Thyroid gland (tissue), 4 donors: Measurements from ENCODE around the gene CACNA1E. TPM values are rescaled to one million over a fixed set of nuclear protein-coding genes. Genes with fewer than 3 reads are reported as not detected.
A peak's percentile ranks its signal among the peaks of the same experiment; 100 is the strongest.

Experiments
- DNase-seq, 2 donors: peaks; one replicate each; pipeline ENCODE4 v3.0.0-alpha.2; 2019
- H3K27ac ChIP-seq, 3 donors: fragments of 200-600 bp; sonication (generic); 1 replicate in 2 of 3; 2 replicates in 1 of 3; pipeline ENCODE4 v1.5.1; 2016 to 2019; ENCODE audit warnings: mild to moderate bottlenecking in 1 of 3, moderate library complexity in 1 of 3
- H3K27me3 ChIP-seq: fragments of 200-600 bp; sonication (generic); one replicate; pipeline ENCODE4 v1.5.1; 2019
- H3K36me3 ChIP-seq, 2 donors: fragments of 200-600 bp; sonication (generic); one replicate each; pipeline ENCODE4 v1.5.1; 2016 to 2019
- H3K4me1 ChIP-seq, 2 donors: fragments of 200-600 bp; sonication (generic); one replicate each; pipeline ENCODE4 v1.5.1; 2017 to 2019
- H3K4me3 ChIP-seq, 3 donors: fragments of 200-600 bp; sonication (generic); replicated peaks in 1 of 3; 1 replicate in 2 of 3; 2 replicates in 1 of 3; pipeline ENCODE4 v1.5.1; 2016; ENCODE audit warnings: mild to moderate bottlenecking in 1 of 3
- H3K9me3 ChIP-seq: fragments of 200-600 bp; sonication (generic); one replicate; pipeline ENCODE4 v1.5.1; 2017
- CTCF ChIP-seq, 6 experiments: fragments of 200-600 bp in 3 of 6; fragments of 450-650 bp in 3 of 6; sonication (generic) in 3 of 6; IDR thresholded peaks; one replicate each; pipeline ENCODE4 v1.5.1; 2016 to 2019; ENCODE audit warnings: antibody characterized with exemption in 6 of 6, mild to moderate bottlenecking in 2 of 6, inconsistent platforms in 1 of 6, moderate library complexity in 1 of 6
- POLR2A ChIP-seq, 2 donors: fragments of 450-650 bp; IDR thresholded peaks; one replicate each; pipeline ENCODE4 v1.6.1; 2017; ENCODE audit warnings: antibody characterized with exemption in 2 of 2, mild to moderate bottlenecking in 2 of 2, moderate library complexity in 1 of 2
- WGBS, 2 donors: methylation state at CpG; one replicate each; pipeline ENCODE4 v1.1.5; 2017; 5-methylcytosine and 5-hydroxymethylcytosine counted together
- intact Hi-C: fragments of 100-400 bp; cut with DNase I; formaldehyde crosslinking; loops from one replicate; pipeline ENCODE4 v1.15.1; 2023
- total RNA-seq, 4 donors: library from RNA; depleted of rRNA; stranded (reverse); fragments of >200 nt; gene quantifications; one replicate each; pipeline ENCODE4 v1.2.3, GENCODE V29; 2016

Gene CACNA1E
- total RNA-seq, 4 donors from 2014 or later: under 0.01 to 0.46 (median 0.15) TPM

- Histone ChIP-seq H3K4me1 (no peaks in the 10 kb centered on the region), H3K4me3 (no peak overlapping the region), H3K27ac (no peak overlapping the region), H3K36me3 (no peaks in the 10 kb centered on the region), H3K27me3 (no peaks in the 10 kb centered on the region), H3K9me3 (no peaks in the 10 kb centered on the region)
- DNase-seq: no peak
- intact Hi-C loops: loop anchor here (5.0 to 10.0 kb wide), 4 partner anchors 199 to 949 kb away; no protein-coding TSS in a partner anchor
- no peak for TF ChIP-seq POLR2A (IDR thresholded peaks at IDR 0.05)
- TF ChIP-seq CTCF (IDR thresholded peaks at IDR 0.05): no peak
- 87% methylated on average over 4 of the region's 4 CpGs for WGBS, 2 donors
These were observed 7.7 kb upstream of the CACNA1E start for GRCh38 chr1:181475580-181475979.

- no peaks in the 10 kb centered on the region for H3K9me3 ChIP-seq
- 28 to 35% methylated on average over 7 to 8 of the region's 8 CpGs for WGBS, 2 donors
- intact Hi-C loops: loop anchor here (5.0 to 10.0 kb wide), 4 partner anchors 198 to 948 kb away; no protein-coding TSS in a partner anchor
These were observed 6.7 kb upstream of the CACNA1E start for GRCh38 chr1:181476581-181476980.

GRCh38 chr1:181478306-181478705, 5.0 kb upstream of the CACNA1E start:
- 59 to 78% methylated on average over 2 of the region's 2 CpGs for WGBS, 2 donors
- no peaks in the 10 kb centered on the region for H3K9me3 ChIP-seq
- no peaks in the 10 kb centered on the region for H3K36me3 ChIP-seq
- peaks cover 13% of the 10 kb centered on the region for H3K27me3 ChIP-seq
- DNase-seq: no peak
- TF ChIP-seq CTCF (IDR thresholded peaks at IDR 0.05): no peak
- no peak for TF ChIP-seq POLR2A (IDR thresholded peaks at IDR 0.05)
- intact Hi-C loops: loop anchor here (5.0 to 10.0 kb wide), 4 partner anchors 196 to 946 kb away; no protein-coding TSS in a partner anchor
- no peak overlapping the region for H3K27ac ChIP-seq
- H3K4me3 ChIP-seq: no peak overlapping the region
- peaks cover 6 to 8% of the 10 kb centered on the region in 2 donors for H3K4me1 ChIP-seq

More at GRCh38 chr1:181476581-181476980, 6.7 kb upstream of the CACNA1E start:
- H3K27me3 ChIP-seq: no peaks in the 10 kb centered on the region
- no peak overlapping the region for H3K27ac ChIP-seq
- H3K4me3 ChIP-seq: no peak overlapping the region
- no peaks in the 10 kb centered on the region for H3K4me1 ChIP-seq
- no peaks in the 10 kb centered on the region for H3K36me3 ChIP-seq
- no peak for TF ChIP-seq CTCF (IDR thresholded peaks at IDR 0.05)
- TF ChIP-seq POLR2A (IDR thresholded peaks at IDR 0.05): no peak
- no peak for DNase-seq

- no peak overlapping the region for H3K4me3 ChIP-seq
- no peak overlapping the region for H3K27ac ChIP-seq
- no peaks in the 10 kb centered on the region for H3K36me3 ChIP-seq
- TF ChIP-seq POLR2A (IDR thresholded peaks at IDR 0.05) (no peak), CTCF (IDR thresholded peaks at IDR 0.05) (peak; percentile 17 to 92 (median 77))
- 20 to 33% methylated on average over 3 of the region's 3 CpGs for WGBS, 2 donors
- intact Hi-C loops: loop anchor here (5.0 to 10.0 kb wide), 4 partner anchors 196 to 946 kb away; no protein-coding TSS in a partner anchor
- H3K9me3 ChIP-seq: no peaks in the 10 kb centered on the region
- peak; percentile 52 to 58 for DNase-seq
- peaks cover 17% of the 10 kb centered on the region for H3K27me3 ChIP-seq
- H3K4me1 ChIP-seq: peaks cover 6 to 8% of the 10 kb centered on the region in 2 donors
These were observed 4.1 kb upstream of the CACNA1E start for GRCh38 chr1:181479137-181479745.

- Histone ChIP-seq H3K4me1 (peaks cover 9 to 14% of the 10 kb centered on the region in 2 donors), H3K9me3 (no peaks in the 10 kb centered on the region), H3K4me3 (no peak overlapping the region), H3K27ac (no peak overlapping the region), H3K36me3 (no peaks in the 10 kb centered on the region), H3K27me3 (peaks cover 17% of the 10 kb centered on the region)
- 0 to 10% methylated on average over 1 to 33 of the region's 36 CpGs for WGBS, 2 donors
- DNase-seq: no peak
- intact Hi-C loops: no loop called here
- TF ChIP-seq CTCF (IDR thresholded peaks at IDR 0.05) (no peak), POLR2A (IDR thresholded peaks at IDR 0.05) (no peak)
These were observed 1.3 kb upstream of the CACNA1E start for GRCh38 chr1:181482001-181482430.
